Activated T-cell treated with anti-CD3 and anti-CD28 coated beads for 1 hour (primary cell): ENCODE measurements around the gene CSTF2T.
"Not testable (repeated sequence)": the region's sequence is repeated elsewhere in the genome, so short reads cannot be mapped to it uniquely, and the experiment has no call there.

ENCODE experiments used
- DNase-seq: peaks from one replicate; pipeline ENCODE4 v3.0.0-alpha.2; 2020; ENCODE audit warnings: low read depth

Gene CSTF2T

GRCh38 chr10:51698473-51699063 is 827 bp downstream of the CSTF2T start:
- DNase-seq = no peak

- no peak for DNase-seq
These were observed 3.1 kb downstream of the CSTF2T start for GRCh38 chr10:51696251-51696650.

DNA sequence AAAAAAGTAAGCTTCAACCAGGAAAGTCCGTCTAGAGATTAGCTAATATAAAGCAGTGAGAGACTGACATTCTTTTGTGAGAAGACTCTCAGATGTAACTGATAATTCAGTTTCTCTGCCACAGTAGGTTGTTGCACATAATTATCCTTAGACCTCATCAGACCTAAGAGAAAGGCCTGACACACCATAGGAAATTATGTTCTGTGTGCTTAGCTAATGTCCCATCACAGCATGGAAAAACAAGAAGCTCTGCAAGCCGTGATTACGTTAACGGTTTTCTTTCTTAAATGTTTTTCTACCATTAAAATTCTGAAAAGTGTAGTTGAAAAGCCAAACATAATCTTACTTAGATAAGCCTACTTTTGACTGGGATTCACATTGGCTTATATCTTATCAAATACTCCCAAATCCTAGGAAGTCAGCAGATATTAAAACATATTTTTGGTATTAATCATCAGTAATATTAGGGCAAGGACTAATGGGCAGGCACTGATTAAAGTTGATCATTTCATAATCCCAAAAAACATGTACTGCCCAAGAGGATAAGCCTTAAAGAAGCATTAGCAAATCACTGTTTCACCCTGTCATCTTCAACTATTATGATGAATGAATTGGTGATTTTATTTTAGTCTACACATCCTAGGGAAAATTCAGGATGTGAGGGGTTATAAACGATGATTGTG is 5.2 kb downstream of the CSTF2T start:
- no peak for DNase-seq

- no peak for DNase-seq
These were observed 8.3 kb downstream of the CSTF2T start for GRCh38 chr10:51691135-51691534.

GRCh38 chr10:51689536-51689935 is 9.9 kb downstream of the CSTF2T start:
- DNase-seq = no peak

DNA sequence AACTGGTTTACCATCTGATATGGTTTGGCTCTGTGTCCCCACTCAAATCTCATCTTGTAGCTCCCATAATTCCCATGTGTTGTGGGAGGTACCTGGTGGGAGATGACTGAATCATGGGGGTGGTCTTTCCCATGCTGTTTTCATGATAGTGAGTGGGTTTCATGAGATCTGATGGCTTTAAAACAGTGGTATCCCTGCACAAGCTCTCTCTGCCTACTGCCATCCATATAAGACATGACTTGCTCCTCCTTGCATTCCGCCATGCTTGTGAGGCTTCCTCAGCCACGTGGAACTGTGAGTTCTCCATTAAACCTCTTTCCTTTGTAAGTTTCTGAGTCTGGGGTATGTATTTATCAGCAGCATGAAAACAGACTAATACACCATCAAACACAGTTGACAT is 10.6 kb downstream of the CSTF2T start:
- DNase-seq = not testable (repeated sequence)

GRCh38 chr10:51687296-51687695 is 12.1 kb downstream of the CSTF2T start:
- no peak for DNase-seq

GRCh38 chr10:51685768-51686167 is 13.6 kb downstream of the CSTF2T start:
- no peak for DNase-seq

DNA sequence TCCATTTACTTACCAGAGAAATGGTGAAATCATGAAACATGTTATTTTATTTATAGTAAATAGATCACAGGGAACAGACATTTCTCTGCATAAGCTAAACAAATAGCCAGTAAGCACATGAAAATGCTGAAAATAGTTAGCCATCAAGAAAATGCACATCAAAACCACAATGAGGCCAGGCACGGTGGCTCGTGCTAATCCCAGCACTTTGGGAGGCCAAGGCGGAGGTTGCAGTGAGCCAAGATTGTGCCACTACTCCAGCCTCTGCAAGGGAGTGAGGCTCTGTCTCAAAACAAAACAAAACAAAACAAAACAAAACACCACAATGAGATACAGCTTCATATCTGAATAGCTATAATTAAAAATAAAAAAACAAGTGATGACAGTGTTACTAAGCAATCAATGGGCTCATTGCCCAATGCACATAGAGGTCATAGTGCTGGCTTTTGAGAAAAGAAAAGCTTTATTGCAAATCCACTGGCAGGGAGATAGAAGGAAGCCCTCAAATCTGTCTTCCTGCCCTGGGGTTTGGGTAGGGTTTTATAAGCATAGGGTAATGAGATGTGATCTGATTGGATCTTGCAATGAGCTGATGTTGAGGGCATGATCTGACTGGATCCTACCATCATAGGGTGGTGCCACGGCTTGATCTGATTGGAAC is 16.2 kb downstream of the CSTF2T start:
- no peak for DNase-seq

- no peak for DNase-seq
These were observed 19.6 kb downstream of the CSTF2T start for GRCh38 chr10:51679841-51680240.

GRCh38 chr10:51675088-51675487 is 24.3 kb downstream of the CSTF2T start:
- DNase-seq = no peak

DNA sequence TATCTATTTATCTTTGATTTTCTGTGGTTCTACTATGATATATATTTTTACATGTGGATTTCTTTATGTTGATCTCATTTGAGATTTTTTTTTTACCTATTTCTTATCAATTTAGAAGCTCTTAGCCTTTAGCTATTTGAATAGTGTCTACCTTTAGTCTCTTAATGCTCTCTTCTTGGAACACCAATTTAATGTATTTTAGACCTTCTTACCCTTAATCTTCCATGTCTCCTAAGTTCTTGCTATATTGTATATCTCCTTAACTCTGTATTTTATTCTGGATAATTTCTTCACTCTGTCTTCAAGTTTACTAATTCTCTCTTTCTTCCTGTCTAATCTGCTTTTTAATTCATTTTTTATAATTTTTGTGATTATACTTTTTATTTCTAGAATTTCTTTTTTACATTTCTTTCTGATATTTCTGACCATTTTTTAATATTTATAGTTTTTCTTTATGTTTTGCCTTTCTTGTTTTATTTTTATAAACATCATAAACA is 27.3 kb downstream of the CSTF2T start:
- DNase-seq = no peak

GRCh38 chr10:51669041-51669440 is 30.4 kb downstream of the CSTF2T start:
- no peak for DNase-seq

DNA sequence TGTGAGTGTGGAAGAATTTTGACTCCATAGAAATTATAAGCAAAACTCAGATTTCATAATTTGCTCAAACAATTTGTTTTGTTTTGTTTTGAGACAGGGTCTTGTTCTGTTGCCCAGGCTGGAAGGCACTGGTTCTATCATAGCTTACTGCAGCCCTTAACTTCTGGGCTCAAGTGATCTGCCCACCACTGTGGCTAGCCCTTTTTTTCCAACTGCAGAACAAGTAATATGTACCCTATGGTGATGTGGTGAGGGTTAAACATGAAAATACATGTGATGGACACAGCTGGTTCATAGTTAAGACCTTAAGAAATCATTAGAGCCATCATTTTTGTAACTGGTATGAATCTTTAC is 31.1 kb downstream of the CSTF2T start:
- no peak for DNase-seq

GRCh38 chr10:51667678-51668335 is 31.6 kb downstream of the CSTF2T start:
- no peak for DNase-seq

DNA sequence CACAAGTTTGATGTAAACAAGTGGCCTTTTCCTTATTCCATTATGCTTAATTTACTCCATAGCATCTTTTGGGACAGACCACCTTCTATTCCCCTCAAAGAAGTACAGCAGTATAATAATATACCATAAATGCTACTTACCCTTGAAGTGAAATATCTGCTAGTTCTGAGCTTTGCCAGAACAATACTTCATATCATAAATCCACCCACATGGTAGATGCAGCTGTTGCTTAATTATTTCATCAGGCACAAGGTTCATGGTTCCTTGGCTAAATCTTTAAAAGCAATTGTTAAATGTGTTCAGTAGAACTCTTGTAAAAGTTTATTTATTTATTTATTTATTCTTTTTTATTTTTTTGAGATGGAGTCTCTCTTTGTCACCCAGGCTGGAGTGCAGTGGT is 32.9 kb downstream of the CSTF2T start:
- no peak for DNase-seq

GRCh38 chr10:51663086-51663485 is 36.3 kb downstream of the CSTF2T start:
- no peak for DNase-seq

- no peak for DNase-seq
These were observed 40.1 kb downstream of the CSTF2T start for GRCh38 chr10:51659344-51659743.

DNA sequence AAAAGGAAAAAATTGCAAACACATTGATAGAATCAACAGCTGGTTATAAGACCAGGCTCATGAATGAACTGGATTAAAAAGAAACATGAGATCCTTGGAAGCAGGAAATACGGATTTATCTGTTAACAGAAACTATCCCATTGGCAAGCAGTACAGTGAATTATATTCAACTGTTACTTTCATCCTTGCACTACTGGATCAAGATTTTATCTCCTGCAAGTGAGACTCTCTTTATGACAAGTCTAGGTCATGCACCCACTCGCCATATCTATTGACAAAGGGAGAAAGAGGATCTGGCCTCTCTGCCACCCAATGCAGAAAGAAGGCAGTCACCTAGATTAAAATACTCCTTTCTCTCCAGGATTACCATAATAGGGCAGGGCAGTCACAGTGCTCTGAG is 41.4 kb downstream of the CSTF2T start:
- no peak for DNase-seq

DNA sequence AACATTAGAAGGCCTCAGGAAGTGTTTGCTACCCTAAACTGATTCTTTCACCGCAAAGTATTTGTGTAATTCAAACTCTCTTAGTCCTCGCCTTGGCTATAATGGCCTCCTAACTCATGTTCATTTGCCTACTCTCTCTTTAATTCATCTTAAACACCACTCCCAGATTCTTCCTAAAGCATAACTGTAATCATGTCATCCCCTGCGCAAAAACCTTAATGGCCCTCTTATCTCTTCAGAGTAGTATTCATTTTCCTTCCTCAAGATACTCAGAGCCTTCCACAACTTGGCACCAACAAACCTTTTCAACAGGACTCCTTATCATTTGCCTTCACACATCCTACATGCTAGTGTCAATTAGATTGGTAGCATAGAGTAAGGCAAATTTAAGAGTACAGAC is 42.9 kb downstream of the CSTF2T start:
- DNase-seq = no peak

DNA sequence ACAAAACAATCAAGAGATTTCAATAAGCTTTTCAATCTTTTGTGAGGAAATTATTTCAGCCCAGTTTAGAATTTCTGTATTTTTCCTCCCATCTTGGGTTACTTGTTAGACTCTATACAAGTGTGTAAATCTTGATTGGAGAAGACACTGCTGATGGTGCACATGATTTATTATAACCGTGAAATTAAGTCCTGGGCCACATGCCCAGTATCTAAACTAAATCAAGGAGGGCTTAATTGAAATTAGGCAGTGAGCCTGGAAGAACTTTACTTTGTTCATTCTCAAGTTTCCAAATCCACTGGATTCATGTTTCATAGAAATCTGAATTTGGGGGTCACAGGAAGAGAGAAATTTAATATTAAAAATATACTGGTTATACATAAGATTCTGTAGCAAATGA is 44.5 kb downstream of the CSTF2T start:
- no peak for DNase-seq

GRCh38 chr10:51653025-51653424 is 46.4 kb downstream of the CSTF2T start:
- no peak for DNase-seq

DNA sequence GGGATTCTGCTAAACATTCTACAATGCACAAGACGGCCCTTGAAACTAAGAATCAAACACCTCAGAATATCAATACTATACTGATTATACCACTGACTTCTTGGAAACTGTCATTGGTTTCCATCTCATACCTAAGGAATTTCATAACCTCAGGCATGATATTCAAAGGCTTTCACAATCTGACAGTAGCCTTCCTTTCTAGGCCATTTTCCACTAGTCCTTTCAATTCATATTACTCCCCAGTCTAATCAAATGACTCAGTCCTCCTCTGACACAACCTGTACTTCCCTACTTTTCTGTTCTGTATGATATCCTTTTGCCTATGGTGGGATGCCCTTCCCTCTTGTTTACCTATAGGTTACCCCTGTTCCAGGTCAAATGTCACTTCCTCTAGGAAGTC is 48.3 kb downstream of the CSTF2T start:
- no peak for DNase-seq
